H9 (cell line): ENCODE results near the gene ADISSP. TPM values are rescaled to one million over a fixed set of nuclear protein-coding genes. Genes with fewer than 3 reads are reported as not detected.

Experiments
- DNase-seq: peaks from one replicate; pipeline ENCODE4 v3.0.0-alpha.2; 2017
- H2AFZ ChIP-seq: one replicate; pipeline ENCODE4 v1.6.1; 2013; ENCODE audit warnings: mild to moderate bottlenecking, low read length, control low read depth, moderate library complexity
- H2AK5ac ChIP-seq: 2 replicates; pipeline ENCODE4 v1.6.1; 2013; ENCODE audit warnings: low read length, control low read depth, mixed read lengths; ENCODE audit not compliant: insufficient read length
- H2BK120ac ChIP-seq: one replicate; pipeline ENCODE4 v1.6.1; 2013; ENCODE audit warnings: low read depth, mild to moderate bottlenecking, low read length, control low read depth, inconsistent platforms; ENCODE audit not compliant: poor library complexity, severe bottlenecking
- H2BK12ac ChIP-seq: 2 replicates; pipeline ENCODE4 v1.6.1; 2013; ENCODE audit warnings: low read length, control low read depth, mixed read lengths, low read depth; ENCODE audit not compliant: insufficient read length
- H2BK15ac ChIP-seq: 2 replicates; pipeline ENCODE4 v1.6.1; 2013; ENCODE audit warnings: low read depth, low read length, control low read depth
- H2BK20ac ChIP-seq: one replicate; pipeline ENCODE4 v1.6.1; 2013; ENCODE audit warnings: low read depth, mild to moderate bottlenecking, low read length, control low read depth, inconsistent platforms; ENCODE audit not compliant: poor library complexity, severe bottlenecking
- H2BK5ac ChIP-seq: 2 replicates; pipeline ENCODE4 v1.6.1; 2013; ENCODE audit warnings: low read length, control low read depth, mixed read lengths; ENCODE audit not compliant: insufficient read length
- H3K14ac ChIP-seq: 2 replicates; pipeline ENCODE4 v1.6.1; 2013; ENCODE audit warnings: low read length, control low read depth; ENCODE audit not compliant: insufficient read depth
- H3K18ac ChIP-seq: 2 replicates; pipeline ENCODE4 v1.6.1; 2013; ENCODE audit warnings: low read depth, mild to moderate bottlenecking, mixed read lengths, low read length, control low read depth; ENCODE audit not compliant: insufficient read length
- H3K23ac ChIP-seq: 2 replicates; pipeline ENCODE4 v1.6.1; 2013; ENCODE audit warnings: low read length, control low read depth, mixed read lengths, low read depth; ENCODE audit not compliant: insufficient read length
- H3K23me2 ChIP-seq: 2 replicates; pipeline ENCODE4 v1.6.1; 2013; ENCODE audit warnings: low read depth, mild to moderate bottlenecking, mixed read lengths, low read length, control low read depth; ENCODE audit not compliant: insufficient read length, poor library complexity, severe bottlenecking
- H3K27ac ChIP-seq: 2 replicates; pipeline ENCODE4 v1.5.1; 2013; ENCODE audit warnings: low read length, control low read depth, mixed read lengths, low read depth; ENCODE audit not compliant: insufficient read length
- H3K27me3 ChIP-seq: 2 replicates; pipeline ENCODE4 v1.6.1; 2013; ENCODE audit warnings: low read length, control low read depth, inconsistent platforms; ENCODE audit not compliant: insufficient read depth
- H3K4ac ChIP-seq: 2 replicates; pipeline ENCODE4 v1.6.1; 2013; ENCODE audit warnings: low read depth, mild to moderate bottlenecking, control low read depth, inconsistent platforms, low read length, moderate library complexity
- H3K4me1 ChIP-seq: 2 replicates; pipeline ENCODE4 v1.6.1; 2013; ENCODE audit warnings: low read length, control low read depth, inconsistent platforms; ENCODE audit not compliant: insufficient read depth
- H3K4me2 ChIP-seq: 2 replicates; pipeline ENCODE4 v1.6.1; 2013; ENCODE audit warnings: low read length, control low read depth, mixed read lengths; ENCODE audit not compliant: insufficient read length, insufficient read depth
- H3K56ac ChIP-seq: 2 replicates; pipeline ENCODE4 v1.6.1; 2013; ENCODE audit warnings: low read depth, mild to moderate bottlenecking, mixed read lengths, low read length, control low read depth; ENCODE audit not compliant: insufficient read length
- H3K79me1 ChIP-seq: 2 replicates; pipeline ENCODE4 v1.6.1; 2013; ENCODE audit warnings: low read depth, mild to moderate bottlenecking, moderate library complexity, low read length, control low read depth, inconsistent platforms; ENCODE audit not compliant: insufficient read depth, poor library complexity, severe bottlenecking
- H3K79me2 ChIP-seq: 2 replicates; pipeline ENCODE4 v1.6.1; 2013; ENCODE audit warnings: low read length, control low read depth, inconsistent platforms; ENCODE audit not compliant: insufficient read depth
- H3K9ac ChIP-seq: 2 replicates; pipeline ENCODE4 v1.6.1; 2013; ENCODE audit warnings: low read length, control low read depth, mixed read lengths; ENCODE audit not compliant: insufficient read length; ENCODE audit errors: extremely low read depth
- H3K9me3 ChIP-seq: one replicate; pipeline ENCODE4 v1.6.1; 2013; ENCODE audit warnings: low read depth, low read length, inconsistent platforms; ENCODE audit not compliant: control insufficient read depth
- H3T11ph ChIP-seq: one replicate; pipeline ENCODE4 v1.6.1; 2013; ENCODE audit warnings: mild to moderate bottlenecking, low read length, control low read depth, inconsistent platforms
- H4K20me1 ChIP-seq: one replicate; pipeline ENCODE4 v1.6.1; 2013; ENCODE audit not compliant: control insufficient read depth, insufficient read length, insufficient read depth
- H4K5ac ChIP-seq: 2 replicates; pipeline ENCODE4 v1.6.1; 2013; ENCODE audit warnings: low read depth, mild to moderate bottlenecking, mixed read lengths, low read length, control low read depth; ENCODE audit not compliant: insufficient read length
- H4K8ac ChIP-seq: replicated peaks from 2 replicates; pipeline ENCODE4 v1.6.1; 2013; ENCODE audit warnings: low read length, control low read depth, mixed read lengths, low read depth; ENCODE audit not compliant: insufficient read length
- H4K91ac ChIP-seq: 2 replicates; pipeline ENCODE4 v1.6.1; 2013; ENCODE audit warnings: low read depth, mild to moderate bottlenecking, moderate library complexity, mixed read lengths, low read length, control low read depth; ENCODE audit not compliant: insufficient read length
- H3K27ac Mint-ChIP-seq, 3 experiments: 2 replicates in 2 of 3; 3 replicates in 1 of 3; pipeline ENCODE4 v1.8.0; 2020 to 2021; ENCODE audit warnings: mixed read lengths in 3 of 3, mild to moderate bottlenecking in 1 of 3, moderate library complexity in 1 of 3
- H3K27me3 Mint-ChIP-seq: 2 replicates; pipeline ENCODE4 v1.8.0; 2021; ENCODE audit warnings: low read depth, mild to moderate bottlenecking, moderate library complexity, mixed read lengths
- H3K36me3 Mint-ChIP-seq, 3 experiments: 2 replicates in 2 of 3; 3 replicates in 1 of 3; pipeline ENCODE4 v1.8.0; 2020 to 2021; ENCODE audit warnings: low read depth in 3 of 3, mixed read lengths in 3 of 3; ENCODE audit not compliant: insufficient read depth in 1 of 3
- H3K4me1 Mint-ChIP-seq, 2 experiments: 2 replicates each; pipeline ENCODE4 v1.8.0; 2020; ENCODE audit warnings: mixed read lengths in 2 of 2
- H3K4me3 Mint-ChIP-seq, 2 experiments: 2 replicates in 1 of 2; 3 replicates in 1 of 2; pipeline ENCODE4 v1.8.0; 2020 to 2021; ENCODE audit warnings: mild to moderate bottlenecking in 2 of 2, mixed read lengths in 2 of 2, moderate library complexity in 1 of 2
- H3K9me3 Mint-ChIP-seq, 2 experiments: 2 replicates in 1 of 2; 3 replicates in 1 of 2; pipeline ENCODE4 v1.8.0; 2020; ENCODE audit warnings: mild to moderate bottlenecking in 2 of 2, mixed read lengths in 2 of 2, moderate library complexity in 1 of 2
- CTCF ChIP-seq: fragments of 200-600 bp; sonication (generic); conservative IDR thresholded peaks from 3 replicates; pipeline ENCODE4 v1.8.0; 2021; ENCODE audit warnings: antibody characterized with exemption, mild to moderate bottlenecking
- WGBS: extraction: QIAGEN DNeasy Blood & Tissue Kit; methylation state at CpG from one replicate; pipeline ENCODE4 v1.1.7; 2013; ENCODE audit warnings: missing lambda C conversion rate, low lambda C conversion rate, mixed read lengths; ENCODE audit not compliant: insufficient read length; ENCODE audit errors: extremely low coverage; 5-methylcytosine and 5-hydroxymethylcytosine counted together
- total RNA-seq: library from RNA; stranded (reverse); gene quantifications from 2 replicates; pipeline ENCODE4 v1.2.1, GENCODE V29; 2021

ADISSP gene
- total RNA-seq, 1 experiment from 2014 or later = 80.9 TPM

GRCh38 chr20:3764659-3765058 is 2.9 kb downstream of the ADISSP start:
- H3K27me3 ChIP-seq = no peaks in the 10 kb centered on the region
- peaks cover 6 to 11% (median 7%) of the 10 kb centered on the region in 3 experiments; a peak in 5 of 7 replicates for H3K36me3 Mint-ChIP-seq
- no peak overlapping the region for H3K9ac ChIP-seq
- no peak for DNase-seq
- H4K5ac ChIP-seq = no peak overlapping the region
- peaks cover 8% of the 10 kb centered on the region for H3K27me3 Mint-ChIP-seq
- peaks cover 3% of the 10 kb centered on the region for H3K79me1 ChIP-seq
- H3K18ac ChIP-seq = no peak overlapping the region
- no peaks in the 10 kb centered on the region for H4K20me1 ChIP-seq
- H3K23ac ChIP-seq = no peak overlapping the region
- H3K4ac ChIP-seq = no peak overlapping the region
- H2BK12ac ChIP-seq = no peak overlapping the region
- H3K27ac Mint-ChIP-seq = peak overlapping the region in 1 of 3 experiments; percentile 68; a peak in 1 of 7 replicates
- no peak for TF ChIP-seq CTCF
- WGBS = no CpG with 5 or more reads among the region's 3 CpGs
- H2AFZ ChIP-seq = no peak overlapping the region
- H4K8ac ChIP-seq = no peak overlapping the region
- H3T11ph ChIP-seq = no peak overlapping the region
- no peak overlapping the region for H2BK5ac ChIP-seq
- H3K56ac ChIP-seq = no peak overlapping the region
- no peaks in the 10 kb centered on the region for H3K4me1 ChIP-seq
- no peak overlapping the region for H2AK5ac ChIP-seq
- peaks cover 20% of the 10 kb centered on the region for H3K23me2 ChIP-seq
- H3K27ac ChIP-seq = no peak overlapping the region
- H4K91ac ChIP-seq = no peak overlapping the region
- H2BK15ac ChIP-seq = no peak overlapping the region
- H3K4me3 Mint-ChIP-seq = no peak overlapping the region
- H2BK20ac ChIP-seq = no peak overlapping the region
- H3K79me2 ChIP-seq = no peaks in the 10 kb centered on the region
- H3K9me3 ChIP-seq = no peaks in the 10 kb centered on the region
- H3K14ac ChIP-seq = no peak overlapping the region
- H3K9me3 Mint-ChIP-seq = no peaks in the 10 kb centered on the region; a peak in 1 of 5 replicates
- no peak overlapping the region for H3K4me2 ChIP-seq
- H3K4me1 Mint-ChIP-seq = peaks cover 16 to 22% of the 10 kb centered on the region in 2 experiments
- no peak overlapping the region for H2BK120ac ChIP-seq
